Right ventricle myocardium inferior (tissue), 1 donor: ENCODE results near the gene TIMD4. TPM values are rescaled to one million over a fixed set of nuclear protein-coding genes. Genes with fewer than 3 reads are reported as not detected.

Experiments
- ATAC-seq: fragments of 200-7000 bp; cut with Tn5 transposase; one replicate; pipeline ENCODE4 v1.9.1; 2020; ENCODE audit warnings: mild to moderate bottlenecking, moderate library complexity
- DNase-seq: peaks from one replicate; pipeline ENCODE4 v3.0.0; 2021; ENCODE audit errors: missing footprints
- intact Hi-C: fragments of 100-400 bp; cut with DNase I; formaldehyde crosslinking; loops from one replicate; pipeline ENCODE4 v1.11.0; 2022
- total RNA-seq: library from RNA; stranded (reverse); fragmentation: NEBNext Ultra II Directional; extraction: Animal tissue kit (Norgen Biotek cat#: 25700); gene quantifications from one replicate; pipeline ENCODE4 v1.2.1, GENCODE V29; 2021
- donor health status: DM: no; HTN: yes; CAD: no; lungs with severe emphysema.

TIMD4 gene
- total RNA-seq, 1 donor from 2014 or later, result 0.35 TPM

GRCh38 chr5:156879665-156880285, 83.3 kb downstream of the TIMD4 start:
- DNase-seq, result no peak
- intact Hi-C loops, result no loop called here
- ATAC-seq, result no peak

GRCh38 chr5:156871212-156871611, 91.8 kb downstream of the TIMD4 start:
- no peak for ATAC-seq
- intact Hi-C loops, result no loop called here

GRCh38 chr5:156870498-156870839, 92.6 kb downstream of the TIMD4 start:
- no peak for ATAC-seq
- no peak for DNase-seq
- intact Hi-C loops, result no loop called here

More at GRCh38 chr5:156871212-156871611, 91.8 kb downstream of the TIMD4 start:
- no peak for DNase-seq

Other genes with a start within 250 kb of the TIMD4 start
- not detected for gene PPP1R2B, start 112.9 kb downstream of the TIMD4 start, total RNA-seq
- not detected for gene HAVCR1, start 95.9 kb upstream of the TIMD4 start, total RNA-seq
- 3.5 TPM for gene HAVCR2, start 145.8 kb upstream of the TIMD4 start, total RNA-seq
- 9.0 TPM for gene MED7, start 179.6 kb upstream of the TIMD4 start, total RNA-seq
- gene GARIN3, start 203.0 kb upstream of the TIMD4 start, total RNA-seq, result not detected
- 0.51 TPM for gene ITK, start 217.6 kb upstream of the TIMD4 start, total RNA-seq